ENCODE results near the gene DLX5. TPM values are rescaled to one million over a fixed set of nuclear protein-coding genes. Genes with fewer than 3 reads are reported as not detected.
A peak's percentile ranks its signal among the peaks of the same experiment; 100 is the strongest.
"Not testable (repeated sequence)": the region's sequence is repeated elsewhere in the genome, so short reads cannot be mapped to it uniquely, and the experiment has no call there.

DLX5 gene
- total RNA-seq, 1 donor from 2014 or later, result 33.4 TPM

GRCh38 chr7:97039374-97040065 lies 14.9 kb upstream of the DLX5 start:
- peaks cover 36% of the 10 kb centered on the region for H3K27me3 Mint-ChIP-seq (ENCODE audit: low read depth)
- no peaks in the 10 kb centered on the region for H3K4me1 Mint-ChIP-seq
- no peaks in the 10 kb centered on the region for H3K9me3 Mint-ChIP-seq
- DNase-seq (ENCODE audit: low spot score in 2 of 2, unreplicated experiment in 2 of 2), result no peak
- TF ChIP-seq CTCF (IDR thresholded peaks at IDR 0.05; ENCODE audit: unreplicated experiment), result no peak
- H3K36me3 Mint-ChIP-seq, result no peaks in the 10 kb centered on the region
- no peak overlapping the region for H3K4me3 Mint-ChIP-seq
- H3K27ac Mint-ChIP-seq, result no peak overlapping the region

- H3K9me3 Mint-ChIP-seq; H3K4me3 Mint-ChIP-seq; H3K36me3 Mint-ChIP-seq; H3K4me1 Mint-ChIP-seq; DNase-seq (ENCODE audit: low spot score in 2 of 2, unreplicated experiment in 2 of 2); H3K27ac Mint-ChIP-seq: not testable (repeated sequence)
- peaks cover 28% of the 10 kb centered on the region for H3K27me3 Mint-ChIP-seq (ENCODE audit: low read depth)
Measured at GRCh38 chr7:97034213-97034852, 9.7 kb upstream of the DLX5 start.

- DNase-seq (ENCODE audit: low spot score in 2 of 2, unreplicated experiment in 2 of 2), result peak in 1 of 2 experiments; percentile 84
Measured at GRCh38 chr7:97027427-97028234, 3.0 kb upstream of the DLX5 start.

GRCh38 chr7:97026715-97027426 lies 2.2 kb upstream of the DLX5 start:
- H3K4me3 Mint-ChIP-seq, result peak overlapping the region; percentile 67
- H3K9me3 Mint-ChIP-seq, result no peaks in the 10 kb centered on the region
- H3K27me3 Mint-ChIP-seq (ENCODE audit: low read depth), result peaks cover 79% of the 10 kb centered on the region
- H3K27ac Mint-ChIP-seq, result peak overlapping the region; percentile 62
- H3K36me3 Mint-ChIP-seq, result no peaks in the 10 kb centered on the region
- H3K4me1 Mint-ChIP-seq, result peaks cover 44% of the 10 kb centered on the region
- no peak for TF ChIP-seq CTCF (IDR thresholded peaks at IDR 0.05; ENCODE audit: unreplicated experiment)
- DNase-seq (ENCODE audit: low spot score in 2 of 2, unreplicated experiment in 2 of 2), result no peak

More at GRCh38 chr7:97027427-97028234, 3.0 kb upstream of the DLX5 start:
- H3K27me3 Mint-ChIP-seq (ENCODE audit: low read depth), result peaks cover 75% of the 10 kb centered on the region
- H3K36me3 Mint-ChIP-seq, result no peaks in the 10 kb centered on the region
- TF ChIP-seq CTCF (IDR thresholded peaks at IDR 0.05; ENCODE audit: unreplicated experiment), result peak; percentile 84
- peaks cover 36% of the 10 kb centered on the region for H3K4me1 Mint-ChIP-seq
- H3K27ac Mint-ChIP-seq, result peak overlapping the region; percentile 62
- H3K4me3 Mint-ChIP-seq, result peak overlapping the region; percentile 67
- H3K9me3 Mint-ChIP-seq, result no peaks in the 10 kb centered on the region

- peaks cover 80% of the 10 kb centered on the region for H3K27me3 Mint-ChIP-seq (ENCODE audit: low read depth)
- no peak for TF ChIP-seq CTCF (IDR thresholded peaks at IDR 0.05; ENCODE audit: unreplicated experiment)
- peak overlapping the region; percentile 2 for H3K4me3 Mint-ChIP-seq
- no peak for DNase-seq (ENCODE audit: low spot score in 2 of 2, unreplicated experiment in 2 of 2)
- no peaks in the 10 kb centered on the region for H3K36me3 Mint-ChIP-seq
- peaks cover 50% of the 10 kb centered on the region for H3K4me1 Mint-ChIP-seq
- H3K9me3 Mint-ChIP-seq, result no peaks in the 10 kb centered on the region
- peak overlapping the region; percentile 44 for H3K27ac Mint-ChIP-seq
Measured at GRCh38 chr7:97025983-97026714, 1.5 kb upstream of the DLX5 start.

Measured in mesothelial cell of epicardium (in vitro differentiated cells).